GM23338 (cell line): Measurements from ENCODE around the gene NPIPA1.
"Not testable (repeated sequence)": the region's sequence is repeated elsewhere in the genome, so short reads cannot be mapped to it uniquely, and the experiment has no call there.

Source experiments
- CTCF ChIP-seq, 2 experiments: fragments of 200-600 bp in 1 of 2; sonication (generic) in 1 of 2; conservative IDR thresholded peaks; 2 replicates each; pipeline versions ENCODE4 v1.5.1 to v1.6.1; 2016 to 2017; ENCODE audit warnings: antibody characterized with exemption in 2 of 2, low read depth in 2 of 2, mild to moderate bottlenecking in 2 of 2, moderate library complexity in 1 of 2
- EZH2phosphoT487 ChIP-seq: fragments of 200-600 bp; sonication (generic); IDR thresholded peaks from one replicate; pipeline ENCODE4 v1.8.1; 2018; ENCODE audit warnings: antibody characterized with exemption; ENCODE audit not compliant: unreplicated experiment
- REST ChIP-seq: IDR thresholded peaks from one replicate; pipeline ENCODE4 v1.6.1; 2018; ENCODE audit warnings: antibody characterized with exemption; ENCODE audit not compliant: unreplicated experiment
- ZNF114 ChIP-seq: fragments of 250-450 bp; sonication (Bioruptor Pico); IDR thresholded peaks from 2 replicates; pipeline ENCODE4 v1.5.0; 2020; ENCODE audit warnings: mild to moderate bottlenecking, moderate library complexity

GRCh38 chr16:14911954-14912353, 25.3 kb upstream of the NPIPA1 start:
- TF ChIP-seq CTCF (conservative IDR thresholded peaks at IDR 0.05; ENCODE audit: low read depth in 2 of 2); ZNF114 (CRISPR knock-in tag); EZH2phosphoT487; REST: not testable (repeated sequence)
